ENCODE measurements around the gene PSME3IP1.

DNA sequence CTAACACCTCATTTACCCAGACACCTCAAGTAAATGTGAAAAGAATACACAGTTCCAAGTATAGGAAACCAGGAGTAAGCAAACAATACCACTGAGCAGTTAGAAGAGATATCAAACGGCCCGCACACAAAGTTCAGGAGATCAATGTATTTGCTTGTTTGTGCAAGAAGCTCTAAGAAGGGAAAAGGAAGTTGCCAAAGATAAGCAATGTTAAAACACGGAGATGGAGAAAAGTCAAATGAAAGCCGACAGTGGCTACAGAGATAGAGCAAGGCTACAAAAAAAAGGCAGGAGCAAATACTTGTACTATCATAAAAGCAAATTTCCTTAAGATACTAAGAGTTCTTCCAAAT lies 29.5 kb downstream of the PSME3IP1 start:
- TF ChIP-seq, protein P1, sequence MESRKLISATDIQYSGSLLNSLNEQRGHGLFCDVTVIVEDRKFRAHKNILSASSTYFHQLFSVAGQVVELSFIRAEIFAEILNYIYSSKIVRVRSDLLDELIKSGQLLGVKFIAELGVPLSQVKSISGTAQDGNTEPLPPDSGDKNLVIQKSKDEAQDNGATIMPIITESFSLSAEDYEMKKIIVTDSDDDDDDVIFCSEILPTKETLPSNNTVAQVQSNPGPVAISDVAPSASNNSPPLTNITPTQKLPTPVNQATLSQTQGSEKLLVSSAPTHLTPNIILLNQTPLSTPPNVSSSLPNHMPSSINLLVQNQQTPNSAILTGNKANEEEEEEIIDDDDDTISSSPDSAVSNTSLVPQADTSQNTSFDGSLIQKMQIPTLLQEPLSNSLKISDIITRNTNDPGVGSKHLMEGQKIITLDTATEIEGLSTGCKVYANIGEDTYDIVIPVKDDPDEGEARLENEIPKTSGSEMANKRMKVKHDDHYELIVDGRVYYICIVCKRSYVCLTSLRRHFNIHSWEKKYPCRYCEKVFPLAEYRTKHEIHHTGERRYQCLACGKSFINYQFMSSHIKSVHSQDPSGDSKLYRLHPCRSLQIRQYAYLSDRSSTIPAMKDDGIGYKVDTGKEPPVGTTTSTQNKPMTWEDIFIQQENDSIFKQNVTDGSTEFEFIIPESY (IDR thresholded peaks at IDR 0.05; ENCODE audit: borderline replicate concordance, low read depth), result no peak
- TF ChIP-seq YY1 (IDR thresholded peaks at IDR 0.05; ENCODE audit: low read depth) (no peak), EP300 (IDR thresholded peaks at IDR 0.05; ENCODE audit: borderline replicate concordance in 1 of 2, low read depth in 1 of 2, low read length in 1 of 2) (no peak), RAD21 (IDR thresholded peaks at IDR 0.05; ENCODE audit: low read length) (no peak), SIN3A (IDR thresholded peaks at IDR 0.05; ENCODE audit: borderline replicate concordance, low read depth, low read length) (no peak), JUND (IDR thresholded peaks at IDR 0.05) (no peak), RCOR1 (IDR thresholded peaks at IDR 0.05; ENCODE audit: low read length) (no peak)
- TF ChIP-seq, protein P2, sequence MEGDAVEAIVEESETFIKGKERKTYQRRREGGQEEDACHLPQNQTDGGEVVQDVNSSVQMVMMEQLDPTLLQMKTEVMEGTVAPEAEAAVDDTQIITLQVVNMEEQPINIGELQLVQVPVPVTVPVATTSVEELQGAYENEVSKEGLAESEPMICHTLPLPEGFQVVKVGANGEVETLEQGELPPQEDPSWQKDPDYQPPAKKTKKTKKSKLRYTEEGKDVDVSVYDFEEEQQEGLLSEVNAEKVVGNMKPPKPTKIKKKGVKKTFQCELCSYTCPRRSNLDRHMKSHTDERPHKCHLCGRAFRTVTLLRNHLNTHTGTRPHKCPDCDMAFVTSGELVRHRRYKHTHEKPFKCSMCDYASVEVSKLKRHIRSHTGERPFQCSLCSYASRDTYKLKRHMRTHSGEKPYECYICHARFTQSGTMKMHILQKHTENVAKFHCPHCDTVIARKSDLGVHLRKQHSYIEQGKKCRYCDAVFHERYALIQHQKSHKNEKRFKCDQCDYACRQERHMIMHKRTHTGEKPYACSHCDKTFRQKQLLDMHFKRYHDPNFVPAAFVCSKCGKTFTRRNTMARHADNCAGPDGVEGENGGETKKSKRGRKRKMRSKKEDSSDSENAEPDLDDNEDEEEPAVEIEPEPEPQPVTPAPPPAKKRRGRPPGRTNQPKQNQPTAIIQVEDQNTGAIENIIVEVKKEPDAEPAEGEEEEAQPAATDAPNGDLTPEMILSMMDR (IDR thresholded peaks at IDR 0.05), result no peak
